Left lobe of liver (tissue), 2 donors: Measurements from ENCODE around the gene EPS8. TPM values are rescaled to one million over a fixed set of nuclear protein-coding genes. Genes with fewer than 3 reads are reported as not detected.

Experiments used
- ATAC-seq: fragments of 200-7000 bp; cut with Tn5 transposase; one replicate; pipeline ENCODE4 v1.9.1; 2020; ENCODE audit warnings: mild to moderate bottlenecking, moderate library complexity
- DNase-seq: peaks from one replicate; pipeline ENCODE4 v3.0.0-alpha.2; 2020; ENCODE audit warnings: low spot score
- total RNA-seq: library from RNA; stranded (reverse); gene quantifications from one replicate; pipeline ENCODE4 v1.2.1, GENCODE V29; 2021
- donor health status: DM: no; HTN: no; CAD: no; lungs with moderate emphysema.
- donor health status: DM: no; HTN: yes; CAD: no.

Gene EPS8
- total RNA-seq, 1 donor from 2014 or later = 27.0 TPM

DNA sequence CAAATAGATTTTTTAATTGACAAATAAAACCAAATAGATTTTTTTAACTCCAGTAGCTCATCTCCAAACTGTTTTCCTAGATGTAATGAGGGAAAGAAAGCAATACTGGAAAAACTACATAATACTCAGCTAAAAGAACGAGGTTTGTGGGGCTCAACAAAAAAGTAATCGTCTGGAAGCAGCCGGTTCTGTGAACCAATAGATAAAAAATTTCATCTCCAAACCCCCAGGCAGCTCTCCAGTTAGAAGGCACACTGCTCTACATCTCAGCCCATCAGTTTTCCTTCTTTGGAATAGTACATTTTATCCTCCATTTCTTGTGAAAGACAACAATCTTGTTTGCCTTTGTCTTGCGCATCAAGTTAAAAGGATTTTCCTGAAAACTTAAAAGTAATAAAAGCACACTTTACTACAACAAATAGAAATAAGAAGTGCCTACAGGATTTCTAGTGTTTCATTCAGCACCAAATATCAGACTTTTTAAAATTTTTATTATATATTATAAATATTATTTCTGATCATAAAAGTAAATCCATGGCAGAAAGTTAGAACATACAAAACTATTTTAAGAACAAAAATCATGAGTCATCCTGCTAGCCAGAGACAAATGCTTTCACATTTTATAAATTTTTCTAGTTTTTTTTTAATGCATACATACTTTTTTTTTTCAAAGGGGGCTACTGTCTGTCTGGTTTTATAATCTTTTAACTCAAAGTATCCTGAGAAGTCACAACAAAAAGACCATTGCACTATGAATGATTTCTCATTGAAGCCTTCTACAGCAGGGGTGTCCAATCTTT is 67.7 kb downstream of the EPS8 start:
- ATAC-seq (no peak), DNase-seq (no peak)

DNA sequence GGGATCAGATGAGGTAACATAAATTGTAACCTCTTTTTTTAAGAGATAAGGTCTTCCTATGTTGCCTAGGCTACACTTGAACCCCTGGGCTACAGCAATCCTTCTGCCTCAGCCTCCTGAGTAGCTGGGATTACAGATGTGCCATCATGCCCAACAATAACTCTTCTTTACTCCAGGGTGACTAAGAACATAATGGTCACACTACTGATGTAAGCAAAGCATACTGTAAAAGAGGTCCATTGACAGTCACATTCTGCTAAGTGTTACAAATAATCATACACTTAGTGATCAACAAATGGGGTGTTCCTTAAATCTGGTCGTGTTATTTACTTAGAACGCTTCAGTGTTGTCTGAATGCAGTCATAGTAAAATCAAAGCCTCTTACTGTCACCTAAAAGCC is 68.9 kb downstream of the EPS8 start:
- ATAC-seq = no peak
- DNase-seq = no peak

DNA sequence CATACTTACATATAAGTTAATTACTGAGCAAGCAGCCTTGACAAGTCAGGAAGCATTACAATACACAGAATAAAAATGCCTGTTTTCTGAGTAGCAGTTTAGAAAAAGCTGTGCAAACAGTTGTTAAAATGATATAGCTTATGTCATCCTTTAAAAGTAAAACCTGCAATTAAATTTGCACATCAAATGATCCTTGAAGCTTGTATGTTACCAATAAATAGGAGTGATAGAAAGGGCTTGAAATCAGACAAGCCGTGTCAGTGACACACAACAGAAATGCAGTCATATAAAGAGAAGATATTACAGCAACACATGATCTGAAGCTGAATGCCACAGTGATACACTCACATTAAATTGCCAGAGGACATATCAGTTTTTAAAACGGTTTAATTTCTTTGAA is 70.0 kb downstream of the EPS8 start:
- ATAC-seq (no peak), DNase-seq (no peak)

DNA sequence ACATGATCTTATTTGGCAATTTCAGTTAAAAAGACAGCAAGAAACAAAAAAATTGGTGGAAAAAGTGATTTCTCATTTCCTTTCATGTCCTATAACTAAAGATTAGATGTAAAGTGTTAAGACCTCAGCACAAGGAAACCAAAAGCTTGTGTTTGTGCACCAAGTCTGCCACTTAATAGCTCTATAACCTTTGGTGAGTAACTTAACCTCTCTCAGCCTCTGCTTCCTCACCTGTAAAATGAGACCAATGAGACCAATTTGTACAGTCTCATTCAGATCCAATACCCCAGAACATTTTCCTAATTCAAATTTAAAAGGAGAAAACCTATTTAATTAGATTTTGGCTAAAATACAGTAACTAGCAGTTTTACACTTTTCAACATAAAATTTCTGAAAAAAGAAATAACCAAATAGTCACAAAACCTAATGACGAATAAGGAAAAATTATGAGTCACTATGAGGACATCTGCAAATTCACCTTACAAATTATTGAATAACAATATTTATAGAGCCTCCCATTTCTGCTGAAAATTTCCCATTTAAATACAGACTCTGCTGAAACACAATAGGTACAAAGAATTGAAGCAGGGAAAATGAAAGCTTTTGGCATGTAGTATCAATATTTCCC is 71.1 kb downstream of the EPS8 start:
- no peak for ATAC-seq
- DNase-seq = no peak

DNA sequence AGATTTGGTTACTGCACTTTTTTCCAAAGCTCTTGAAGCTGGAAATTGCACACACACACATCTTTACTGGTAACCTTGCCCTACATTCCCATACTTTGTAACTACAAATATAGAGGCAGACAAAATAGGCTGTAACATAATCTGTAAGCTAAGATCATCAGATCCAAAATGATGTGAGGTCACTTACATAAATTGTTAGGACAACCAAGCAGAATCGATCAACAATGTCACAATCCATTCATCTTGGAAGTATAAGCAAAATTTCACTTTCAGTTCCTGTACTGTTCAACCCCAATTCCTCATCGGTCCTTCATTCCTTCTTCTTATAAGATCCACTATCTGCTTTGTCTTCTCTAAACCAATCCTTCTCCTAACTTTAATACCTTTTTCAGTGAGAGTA is 72.6 kb downstream of the EPS8 start:
- DNase-seq (no peak), ATAC-seq (no peak)

DNA sequence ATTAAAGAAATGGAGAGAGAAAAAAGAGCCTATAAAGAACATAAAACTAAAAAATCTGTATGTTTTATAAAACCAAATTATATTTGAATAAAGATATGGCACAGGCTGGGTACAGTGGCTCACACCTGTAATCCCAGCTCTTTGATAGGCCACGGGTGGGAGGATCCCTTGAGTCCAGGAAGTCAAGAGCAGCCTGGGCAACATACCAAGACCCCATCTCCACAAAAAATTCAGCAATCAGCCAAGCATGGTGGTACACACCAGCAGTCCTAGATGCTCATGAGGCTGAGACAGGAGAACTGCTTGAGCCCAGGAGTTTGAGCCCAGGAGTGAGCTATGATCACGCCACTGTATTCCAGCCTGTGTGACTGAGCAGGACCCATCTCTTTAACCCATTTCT is 74.9 kb downstream of the EPS8 start:
- no peak for ATAC-seq
- no peak for DNase-seq

DNA sequence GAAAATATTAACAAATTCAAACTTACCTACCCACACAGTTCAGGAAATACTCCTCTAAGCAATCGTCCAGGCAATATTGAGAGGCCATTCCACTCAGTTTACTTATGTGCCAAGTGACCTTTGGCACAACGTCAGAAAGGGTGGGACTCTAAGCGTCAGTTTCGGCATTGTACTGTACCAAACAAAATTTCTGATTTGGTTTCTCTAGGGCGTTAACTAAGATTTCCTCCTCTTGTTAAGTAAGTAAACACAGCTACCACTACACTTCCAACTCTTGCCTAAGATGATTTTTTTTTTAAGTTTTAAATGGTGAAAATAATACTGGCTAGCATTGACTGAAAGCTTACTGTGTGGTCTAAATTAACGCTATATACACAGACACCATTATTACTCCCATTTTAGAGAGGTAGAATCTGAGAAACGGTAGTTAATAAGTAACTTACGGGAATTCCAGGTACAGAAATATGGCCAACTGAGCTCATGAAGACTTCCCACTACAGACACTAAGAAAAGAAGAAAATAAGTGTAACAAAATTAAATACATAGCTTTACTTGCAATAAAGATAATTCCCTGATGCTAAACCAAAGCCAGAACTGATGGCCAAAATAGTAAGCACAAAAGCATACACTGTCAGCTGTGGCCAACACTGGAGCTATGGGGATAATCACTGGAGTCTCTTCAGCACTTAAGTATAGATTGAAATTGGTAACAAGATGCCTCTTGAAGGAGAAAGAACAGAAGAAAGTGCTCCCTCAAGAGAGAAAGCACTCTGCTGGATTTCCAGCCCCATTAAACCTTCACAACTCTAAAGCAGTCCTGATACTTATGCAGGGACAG is 76.1 kb downstream of the EPS8 start:
- peak; percentile 84 for ATAC-seq
- peak; percentile 85 for DNase-seq

DNA sequence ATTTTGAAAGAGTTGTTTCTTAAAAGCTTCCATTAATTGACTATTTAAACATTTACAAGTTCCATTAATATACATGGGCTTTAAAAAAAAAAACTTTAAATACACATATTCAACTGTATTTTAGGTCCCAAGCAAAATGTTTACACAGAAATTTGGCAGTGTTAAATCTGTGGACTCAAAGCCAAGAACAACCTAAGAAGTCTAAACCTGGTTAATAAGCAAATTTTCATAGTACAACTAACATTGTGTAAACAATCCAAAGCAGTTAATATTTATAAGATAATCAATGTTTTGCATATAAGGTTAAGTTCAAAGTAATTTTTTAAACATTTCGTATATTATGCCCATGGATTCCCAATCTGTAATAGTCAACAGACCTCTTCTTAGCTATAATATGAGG is 77.0 kb downstream of the EPS8 start:
- no peak for DNase-seq
- ATAC-seq = peak; percentile 32

DNA sequence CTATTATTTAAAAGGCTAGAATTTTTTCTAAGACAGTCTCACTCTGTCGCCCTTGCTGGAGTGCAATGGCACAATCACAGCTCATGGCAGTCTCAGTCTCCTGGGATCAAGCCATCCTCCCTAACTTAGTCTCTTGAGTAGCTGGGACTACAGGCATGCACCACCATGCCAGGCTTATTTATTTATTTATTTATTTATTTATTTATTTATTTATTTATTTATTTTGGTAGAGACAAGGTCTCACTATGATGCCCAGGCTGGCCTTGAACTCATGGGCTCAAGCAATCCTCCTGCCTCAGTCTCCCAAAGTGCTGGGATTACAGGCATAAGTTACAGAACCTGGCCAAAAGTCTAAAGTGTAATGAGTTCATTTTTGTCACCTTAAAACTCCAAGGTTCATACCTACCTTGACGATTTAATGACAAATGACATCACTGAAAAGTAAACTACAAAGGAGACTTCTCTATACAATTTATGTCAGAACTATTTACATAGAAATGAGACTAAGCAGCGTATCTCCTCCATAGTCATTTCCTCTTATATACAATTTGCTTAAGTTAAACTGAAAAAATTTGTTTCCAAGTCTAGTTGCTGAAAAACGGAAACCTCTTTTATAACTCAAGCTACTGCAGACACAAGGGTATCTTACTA is 78.2 kb downstream of the EPS8 start:
- ATAC-seq = no peak
- DNase-seq = no peak

DNA sequence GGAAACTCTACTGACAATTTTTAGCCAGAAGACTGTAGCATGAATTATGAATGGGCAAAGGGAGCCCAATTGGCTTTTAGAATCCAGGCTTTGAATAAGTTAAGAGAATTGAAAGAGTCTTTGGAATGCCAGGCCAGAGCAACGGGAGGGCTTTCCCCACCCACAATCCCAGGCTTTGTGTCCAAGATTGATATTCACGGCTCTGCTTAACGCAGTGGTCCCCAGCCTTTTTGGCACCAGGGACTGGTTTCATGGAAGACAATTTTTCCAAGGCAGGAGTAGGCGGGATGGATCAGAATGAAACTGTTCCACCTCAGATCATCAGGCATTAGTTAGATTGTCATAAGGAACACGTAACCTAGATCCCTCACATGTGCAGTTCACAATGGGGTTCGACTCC is 79.6 kb downstream of the EPS8 start:
- ATAC-seq (no peak), DNase-seq (no peak)

DNA sequence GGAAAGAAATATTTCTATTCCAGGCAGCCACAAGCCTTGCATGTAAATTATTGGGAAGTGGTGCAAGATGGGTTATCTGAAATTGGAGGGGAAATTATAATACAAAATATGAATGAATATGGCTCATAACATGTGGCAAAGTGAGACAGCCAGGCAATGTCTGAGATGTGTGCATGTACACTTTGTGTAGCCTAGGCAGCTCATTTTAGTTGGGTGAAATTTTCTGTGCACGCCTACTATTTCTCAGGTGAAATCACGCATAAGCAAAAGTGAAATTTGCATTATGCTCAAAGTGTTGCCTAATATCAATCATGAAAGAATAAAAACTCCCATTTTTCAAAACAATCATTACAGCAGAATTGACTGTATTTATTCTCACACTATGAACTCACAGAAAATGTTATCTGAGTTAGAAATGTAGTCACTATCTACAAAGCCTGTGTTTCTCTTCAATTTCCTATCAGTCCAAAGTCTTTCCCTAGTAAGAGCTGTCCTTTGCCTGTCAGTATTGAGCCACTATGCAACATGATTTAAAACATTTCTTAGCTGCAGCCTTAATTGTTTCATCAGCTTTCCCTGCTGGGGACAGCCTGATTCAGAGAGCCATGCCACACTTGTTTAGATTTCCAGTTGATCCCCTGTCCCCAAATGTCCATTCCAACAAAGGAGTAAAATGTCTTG is 80.7 kb downstream of the EPS8 start:
- DNase-seq (no peak), ATAC-seq (peak; percentile 59)

DNA sequence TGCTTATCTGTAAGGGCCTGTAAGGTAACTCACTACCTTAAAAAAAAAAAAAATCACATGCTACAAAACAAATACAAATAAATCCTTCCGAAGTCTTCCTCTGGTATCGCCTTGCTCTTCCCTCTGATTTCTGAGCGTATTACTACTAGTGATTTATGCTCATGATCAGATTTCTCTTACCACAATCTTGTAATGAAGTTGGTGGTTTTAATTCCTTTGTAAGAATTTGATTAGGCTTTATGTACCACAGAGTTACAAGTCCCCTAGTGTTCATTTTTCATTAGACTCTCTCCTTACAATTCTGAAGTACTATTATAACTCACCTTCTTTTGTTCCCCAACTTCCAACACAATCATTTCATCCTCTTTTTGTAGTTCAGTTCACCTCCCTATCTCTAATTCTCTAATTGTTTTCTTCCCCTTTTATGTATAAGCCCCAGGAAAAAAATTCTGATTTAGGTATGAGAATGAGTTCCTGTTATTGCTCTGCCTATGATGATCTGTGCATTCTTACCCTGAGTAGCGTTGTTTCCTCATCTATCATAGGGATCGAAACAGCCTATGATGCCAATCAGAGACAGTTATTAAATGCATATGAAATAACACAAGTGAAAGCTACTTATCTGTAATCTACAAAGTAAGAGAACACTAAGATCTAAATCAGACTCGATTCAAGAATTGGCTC is 81.5 kb downstream of the EPS8 start:
- DNase-seq (no peak), ATAC-seq (no peak)

DNA sequence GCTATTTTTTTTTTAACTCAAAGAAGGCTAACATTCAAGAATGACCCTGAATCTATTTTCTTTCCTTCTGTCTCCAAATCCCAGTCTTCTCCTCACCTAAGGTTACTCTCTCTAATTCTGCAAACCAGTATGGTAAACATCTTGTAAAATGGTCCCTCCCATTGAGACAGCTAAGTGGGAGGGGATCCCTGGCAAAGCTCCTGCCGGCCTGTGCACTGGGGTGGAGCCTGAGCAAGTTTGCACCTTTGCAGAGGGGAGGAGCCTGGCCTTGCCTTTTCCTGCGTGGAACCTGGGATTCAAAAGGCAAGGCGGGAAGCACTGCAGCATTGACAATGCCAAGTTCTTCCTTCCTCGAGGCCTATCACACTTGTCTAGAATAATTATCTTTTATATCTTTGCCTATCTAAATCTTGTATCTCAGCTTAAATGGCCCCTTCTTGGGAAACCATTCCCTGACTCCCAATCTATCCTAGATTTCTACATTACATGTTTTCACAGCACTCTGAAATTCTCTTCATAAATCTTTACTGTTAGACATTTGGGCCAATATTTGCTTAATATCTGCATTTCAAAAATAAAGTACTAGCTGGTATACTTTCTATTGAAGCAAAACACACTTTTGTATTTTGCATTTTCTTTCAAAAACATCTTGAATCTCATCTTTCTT is 83.0 kb downstream of the EPS8 start:
- peak; percentile 87 for ATAC-seq
- DNase-seq = peak; percentile 68

DNA sequence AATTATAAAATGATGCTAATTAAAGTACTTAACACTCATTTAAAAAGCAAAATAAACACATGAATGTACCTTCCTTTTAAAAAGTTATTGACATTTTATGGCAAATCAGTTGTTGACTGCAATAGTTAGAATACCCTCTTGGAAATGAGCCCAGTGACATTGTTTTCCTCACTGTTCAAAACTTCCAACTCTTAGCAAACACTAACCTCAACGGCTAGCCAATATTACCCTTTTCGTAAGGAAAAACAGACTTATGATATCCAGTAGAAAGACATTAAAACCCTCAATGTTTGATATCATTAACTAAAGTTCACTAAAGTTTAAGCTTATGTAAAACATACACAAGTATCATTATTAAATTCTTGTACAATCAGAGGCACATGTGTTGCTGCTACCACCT is 83.6 kb downstream of the EPS8 start:
- DNase-seq (no peak), ATAC-seq (peak; percentile 13)

DNA sequence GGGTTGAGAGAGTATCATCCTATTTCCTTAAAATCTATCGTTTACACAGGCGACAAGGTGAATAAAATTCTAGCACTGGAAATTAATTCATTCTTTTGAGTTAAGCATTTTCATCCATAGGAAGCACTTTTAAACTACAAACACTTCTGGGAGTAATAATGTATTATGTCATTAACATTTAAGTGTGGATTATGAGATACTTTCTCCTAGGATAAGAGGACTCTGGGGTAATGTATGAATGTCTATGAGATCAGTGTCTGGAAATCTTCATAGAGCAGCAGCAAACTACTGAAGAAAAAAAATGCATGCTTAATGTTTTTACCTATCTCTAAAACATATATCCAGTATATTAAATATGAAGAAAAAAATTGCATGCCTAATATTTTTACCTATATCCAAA is 86.9 kb downstream of the EPS8 start:
- ATAC-seq (no peak), DNase-seq (no peak)

DNA sequence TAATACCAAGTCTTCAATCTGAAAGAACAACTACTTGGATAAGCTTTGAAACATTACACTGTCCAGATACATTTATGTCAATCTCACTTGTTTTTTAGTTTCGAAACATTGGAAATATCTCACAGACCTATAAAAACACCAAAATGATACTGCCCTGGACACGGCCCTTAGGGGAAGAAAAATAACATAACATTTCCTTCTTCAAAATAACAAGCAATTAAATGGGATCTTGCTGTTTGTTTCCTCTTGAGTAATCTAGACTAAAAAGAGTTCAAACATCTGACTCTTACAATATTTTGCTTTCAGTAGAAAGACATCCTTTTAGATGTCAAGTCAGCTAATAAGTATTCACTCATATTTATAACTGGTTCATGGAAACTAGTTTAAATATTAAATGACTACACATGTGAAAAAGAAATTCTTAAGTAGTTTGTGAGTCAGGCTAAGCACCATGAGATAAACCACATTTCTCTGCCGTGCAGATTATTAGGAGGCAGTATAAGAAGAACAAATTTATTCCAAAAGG is 87.5 kb downstream of the EPS8 start:
- DNase-seq = no peak
- ATAC-seq = no peak

DNA sequence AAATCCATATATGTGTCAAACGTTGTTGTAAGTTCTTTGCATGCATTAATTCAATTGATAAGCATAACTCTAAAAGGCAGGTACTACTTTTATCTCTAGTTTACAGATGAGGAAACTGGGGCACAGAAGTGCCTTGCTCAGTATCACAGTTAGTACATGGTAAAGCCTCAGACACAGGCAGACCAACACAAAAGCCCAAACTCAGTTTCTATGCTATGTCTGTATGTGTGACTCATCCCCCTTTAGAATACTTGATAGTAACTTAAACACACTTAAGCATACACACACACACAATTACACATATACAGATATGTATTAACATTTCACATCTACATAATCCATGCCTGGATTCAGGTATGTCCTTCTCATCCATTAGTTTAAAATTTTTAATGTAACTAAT is 88.0 kb downstream of the EPS8 start:
- no peak for ATAC-seq
- DNase-seq = no peak

DNA sequence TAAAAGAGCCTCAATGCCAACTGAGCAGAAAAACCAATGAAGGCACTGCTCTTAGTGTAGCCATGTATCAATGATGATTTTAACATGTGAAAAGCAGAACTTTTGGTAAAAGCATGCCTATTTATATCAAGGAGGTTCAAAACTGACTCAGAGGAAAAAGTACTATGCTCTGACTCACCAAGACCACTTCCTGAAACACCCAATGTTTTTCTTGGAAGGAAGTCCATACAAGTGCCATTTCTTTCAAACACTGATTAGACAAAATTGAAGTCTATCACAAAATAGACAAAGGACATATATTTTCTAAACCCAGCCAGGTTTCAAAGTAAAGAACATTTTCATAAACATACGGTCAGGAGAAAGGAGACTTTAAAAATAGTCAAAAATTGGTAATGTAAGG is 88.6 kb downstream of the EPS8 start:
- no peak for ATAC-seq

DNA sequence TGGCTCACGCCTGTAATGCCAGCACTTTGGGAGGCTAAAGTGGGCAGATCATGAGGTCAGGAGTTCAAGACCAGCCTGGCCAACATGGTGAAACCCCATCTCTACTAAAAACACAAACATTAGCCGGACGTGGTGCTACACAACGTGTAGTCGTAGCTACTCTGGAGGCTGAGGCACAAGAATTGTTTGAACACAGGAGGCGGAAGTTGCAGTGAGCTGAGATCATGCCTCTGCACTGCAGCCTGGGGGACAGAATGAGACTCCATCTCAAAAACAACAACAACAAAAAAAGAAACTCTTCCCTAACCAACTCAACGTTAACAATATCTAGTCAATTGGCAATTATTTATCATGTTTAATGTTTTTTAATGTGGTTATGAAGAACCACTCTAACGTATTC is 89.3 kb downstream of the EPS8 start:
- ATAC-seq = no peak
- no peak for DNase-seq

More for the DNA sequence above, 88.6 kb downstream of the EPS8 start:
- DNase-seq = no peak
